Suprapubic skin (tissue), 4 donors: Measurements from ENCODE around the gene CELF4. TPM values are rescaled to one million over a fixed set of nuclear protein-coding genes. Genes with fewer than 3 reads are reported as not detected.

Experiments used
- DNase-seq, 2 donors: peaks; one replicate each; pipeline ENCODE4 v3.0.0-alpha.2; 2019; ENCODE audit warnings: low spot score in 2 of 2
- H3K27ac ChIP-seq: fragments of 200-600 bp; sonication (generic); one replicate; pipeline ENCODE4 v1.5.1; 2019
- H3K27me3 ChIP-seq: fragments of 200-600 bp; sonication (generic); one replicate; pipeline ENCODE4 v1.5.1; 2019
- H3K36me3 ChIP-seq: fragments of 200-600 bp; sonication (generic); one replicate; pipeline ENCODE4 v1.5.1; 2019
- H3K4me1 ChIP-seq: fragments of 200-600 bp; sonication (generic); one replicate; pipeline ENCODE4 v1.5.1; 2019
- H3K4me3 ChIP-seq: fragments of 200-600 bp; sonication (generic); one replicate; pipeline ENCODE4 v1.5.1; 2019; ENCODE audit warnings: mild to moderate bottlenecking
- H3K9me3 ChIP-seq: fragments of 200-600 bp; sonication (generic); one replicate; pipeline ENCODE4 v1.5.1; 2019
- EP300 ChIP-seq: sonication (generic); formaldehyde crosslinking; IDR thresholded peaks from one replicate; pipeline ENCODE4 v1.6.1; 2017; ENCODE audit warnings: antibody characterized with exemption
- POLR2A ChIP-seq, 2 donors: fragments of 450-650 bp; IDR thresholded peaks; one replicate each; pipeline ENCODE4 v1.6.1; 2017; ENCODE audit warnings: antibody characterized with exemption in 2 of 2, mild to moderate bottlenecking in 2 of 2, moderate library complexity in 2 of 2
- POLR2AphosphoS5 ChIP-seq, 3 donors: sonication (generic); formaldehyde crosslinking; IDR thresholded peaks; one replicate each; pipeline ENCODE4 v1.6.1; 2017; ENCODE audit warnings: antibody characterized with exemption in 3 of 3
- WGBS: methylation state at CpG from one replicate; pipeline ENCODE4 v1.1.5; 2018; 5-methylcytosine and 5-hydroxymethylcytosine counted together
- total RNA-seq, 4 donors: library from RNA; depleted of rRNA; stranded (reverse); fragments of >200 nt; gene quantifications; one replicate each; pipeline ENCODE4 v1.1.0, GENCODE V29; 2016
- TF ChIP-seq, protein P1 (sequence below), 2 donors: fragments of 200-600 bp in 1 of 2; fragments of 450-650 bp in 1 of 2; sonication (generic) in 1 of 2; IDR thresholded peaks; one replicate each; pipeline ENCODE4 v1.5.1; 2016 to 2019; ENCODE audit warnings: antibody characterized with exemption in 2 of 2, mild to moderate bottlenecking in 1 of 2, moderate library complexity in 1 of 2

CELF4 gene
- total RNA-seq, 4 donors from 2014 or later: not detected

DNA sequence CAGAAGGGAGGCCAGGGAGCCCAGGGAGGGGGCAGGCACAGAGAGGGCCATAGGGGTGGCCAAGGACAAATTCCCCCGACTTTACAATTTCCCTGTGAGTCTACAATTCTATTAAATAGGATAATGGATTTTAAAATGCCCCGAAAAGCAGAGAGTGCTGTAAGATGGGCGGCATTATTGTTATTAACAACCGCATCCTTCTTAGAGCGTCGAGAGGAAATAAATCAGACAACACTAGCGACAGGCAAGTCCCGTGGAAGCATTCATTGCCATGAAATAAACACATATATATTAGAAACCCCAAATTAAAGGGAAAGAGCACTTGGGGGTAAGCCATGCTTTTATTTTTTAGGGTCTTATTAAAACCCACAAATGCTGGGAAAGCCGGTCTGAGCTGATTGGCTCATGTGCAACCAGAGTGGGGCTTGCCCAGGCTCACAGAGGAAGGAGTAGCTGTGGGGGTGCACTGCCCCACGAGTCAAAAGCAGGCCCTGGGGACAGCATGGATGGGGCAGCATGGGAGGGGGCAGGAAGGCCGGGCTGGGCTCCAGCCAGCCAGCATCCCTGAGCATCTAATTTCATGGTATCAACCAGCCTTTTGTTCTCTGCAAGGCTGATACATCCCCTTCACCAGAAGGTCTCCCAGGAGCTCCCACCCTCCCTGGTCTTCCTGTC lies 187.1 kb downstream of the CELF4 start:
- WGBS: 84% methylated on average over 11 of the region's 11 CpGs
- no peak overlapping the region for H3K4me3 ChIP-seq
- no peaks in the 10 kb centered on the region for H3K9me3 ChIP-seq
- H3K27ac ChIP-seq: no peak overlapping the region
- no peak for TF ChIP-seq POLR2A (IDR thresholded peaks at IDR 0.05)
- TF ChIP-seq EP300: no peak
- no peak for TF ChIP-seq POLR2AphosphoS5 (IDR thresholded peaks at IDR 0.05)
- TF ChIP-seq, protein P1, sequence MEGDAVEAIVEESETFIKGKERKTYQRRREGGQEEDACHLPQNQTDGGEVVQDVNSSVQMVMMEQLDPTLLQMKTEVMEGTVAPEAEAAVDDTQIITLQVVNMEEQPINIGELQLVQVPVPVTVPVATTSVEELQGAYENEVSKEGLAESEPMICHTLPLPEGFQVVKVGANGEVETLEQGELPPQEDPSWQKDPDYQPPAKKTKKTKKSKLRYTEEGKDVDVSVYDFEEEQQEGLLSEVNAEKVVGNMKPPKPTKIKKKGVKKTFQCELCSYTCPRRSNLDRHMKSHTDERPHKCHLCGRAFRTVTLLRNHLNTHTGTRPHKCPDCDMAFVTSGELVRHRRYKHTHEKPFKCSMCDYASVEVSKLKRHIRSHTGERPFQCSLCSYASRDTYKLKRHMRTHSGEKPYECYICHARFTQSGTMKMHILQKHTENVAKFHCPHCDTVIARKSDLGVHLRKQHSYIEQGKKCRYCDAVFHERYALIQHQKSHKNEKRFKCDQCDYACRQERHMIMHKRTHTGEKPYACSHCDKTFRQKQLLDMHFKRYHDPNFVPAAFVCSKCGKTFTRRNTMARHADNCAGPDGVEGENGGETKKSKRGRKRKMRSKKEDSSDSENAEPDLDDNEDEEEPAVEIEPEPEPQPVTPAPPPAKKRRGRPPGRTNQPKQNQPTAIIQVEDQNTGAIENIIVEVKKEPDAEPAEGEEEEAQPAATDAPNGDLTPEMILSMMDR (IDR thresholded peaks at IDR 0.05): no peak
- H3K4me1 ChIP-seq: no peaks in the 10 kb centered on the region
- H3K36me3 ChIP-seq: no peaks in the 10 kb centered on the region
- H3K27me3 ChIP-seq: peaks cover 15% of the 10 kb centered on the region
- DNase-seq: no peak

DNA sequence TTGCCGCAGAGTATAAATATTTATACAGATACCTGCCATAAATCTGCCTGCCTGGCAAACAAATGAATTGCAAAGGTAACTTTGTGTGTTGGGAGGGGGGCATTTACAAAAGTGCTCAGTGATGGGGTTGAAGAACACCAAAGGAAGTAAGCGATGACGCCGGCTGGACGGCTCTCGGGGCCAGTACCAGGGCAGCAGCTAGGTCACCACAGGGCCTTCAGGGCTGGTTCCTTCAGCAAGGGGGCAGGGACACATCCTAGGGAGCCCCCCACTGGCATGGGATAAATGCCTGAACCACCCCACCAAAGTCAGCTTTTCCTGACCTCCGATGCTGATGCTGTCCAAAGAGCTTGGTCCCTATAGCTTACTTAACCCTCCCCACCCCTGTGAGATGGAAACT lies 190.4 kb downstream of the CELF4 start:
- Histone ChIP-seq H3K27ac (no peak overlapping the region), H3K27me3 (peaks cover 15% of the 10 kb centered on the region), H3K9me3 (no peaks in the 10 kb centered on the region), H3K4me3 (no peak overlapping the region), H3K4me1 (no peaks in the 10 kb centered on the region), H3K36me3 (no peaks in the 10 kb centered on the region)
- WGBS: 74% methylated on average over 7 of the region's 7 CpGs
- DNase-seq: no peak
- TF ChIP-seq POLR2A (IDR thresholded peaks at IDR 0.05): no peak
- TF ChIP-seq EP300: no peak
- no peak for TF ChIP-seq POLR2AphosphoS5 (IDR thresholded peaks at IDR 0.05)
- TF ChIP-seq, protein P1 (IDR thresholded peaks at IDR 0.05): no peak

DNA sequence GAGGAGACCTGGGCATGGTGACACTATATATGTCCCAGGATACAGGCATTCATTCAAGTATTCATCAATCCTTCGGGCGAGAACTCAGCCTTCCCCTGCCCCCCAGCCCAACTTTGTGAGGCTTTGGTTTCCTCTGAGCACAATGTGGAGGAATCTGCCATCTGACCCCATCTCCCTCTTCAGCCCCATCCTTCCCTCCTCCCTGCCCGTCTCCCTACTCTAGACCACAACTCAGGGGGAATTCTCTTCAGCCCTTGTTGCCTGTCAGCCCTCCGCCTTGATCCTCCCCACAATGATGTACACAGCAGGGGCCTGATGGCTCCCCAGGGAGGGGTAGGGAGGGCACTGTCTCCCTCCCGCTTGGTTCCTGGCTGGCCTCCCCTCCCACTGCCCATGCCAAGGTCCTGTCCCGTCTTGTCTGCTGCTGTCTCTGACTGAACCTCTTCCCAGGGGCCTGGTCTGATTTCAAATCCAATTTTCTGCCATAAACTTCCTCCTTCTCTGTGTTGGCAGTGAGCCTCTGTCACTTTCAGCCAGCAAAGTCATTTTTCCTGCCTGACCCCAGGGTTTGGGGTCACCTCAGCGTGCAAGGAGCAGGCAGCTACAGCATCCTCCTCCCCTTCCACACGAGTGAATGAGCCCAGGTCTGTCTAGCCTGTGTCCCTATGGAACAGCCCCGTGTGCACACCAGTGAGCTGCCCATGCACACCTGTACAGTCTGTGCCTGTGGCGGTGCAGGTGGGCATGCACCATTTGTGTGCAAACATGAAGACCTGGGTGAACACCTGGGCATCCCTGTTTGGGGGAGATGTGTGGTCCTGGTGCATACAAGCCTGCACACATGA lies 197.3 kb downstream of the CELF4 start:
- WGBS: 36% methylated on average over 10 of the region's 10 CpGs
- Histone ChIP-seq H3K4me1 (peaks cover 9% of the 10 kb centered on the region), H3K4me3 (no peak overlapping the region), H3K9me3 (no peaks in the 10 kb centered on the region), H3K27me3 (peaks cover 15% of the 10 kb centered on the region), H3K36me3 (no peaks in the 10 kb centered on the region), H3K27ac (no peak overlapping the region)
- TF ChIP-seq POLR2A (IDR thresholded peaks at IDR 0.05) (no peak), POLR2AphosphoS5 (IDR thresholded peaks at IDR 0.05) (no peak), EP300 (no peak)
- TF ChIP-seq, protein P1 (IDR thresholded peaks at IDR 0.05): no peak
- DNase-seq: no peak

DNA sequence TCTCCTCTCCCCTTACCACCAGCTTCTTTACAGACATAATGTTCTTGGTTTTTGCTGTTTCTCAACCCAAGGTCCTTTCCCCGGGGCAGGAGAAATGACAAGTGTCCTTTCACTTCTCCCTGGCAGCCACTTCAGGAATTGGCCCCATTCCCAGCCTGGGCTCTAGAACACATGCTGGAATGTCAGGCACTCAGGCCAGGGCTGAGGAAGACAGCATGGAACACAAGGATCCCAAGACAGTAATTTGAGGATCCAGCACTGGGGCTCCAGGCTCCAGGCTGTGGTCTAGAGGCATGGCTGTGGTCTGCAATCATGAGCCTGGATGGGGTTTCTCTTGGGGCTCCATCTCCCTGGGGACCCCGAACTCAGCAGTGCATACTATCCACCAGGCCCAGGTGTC lies 201.4 kb downstream of the CELF4 start:
- Histone ChIP-seq H3K4me1 (peaks cover 32% of the 10 kb centered on the region), H3K9me3 (no peaks in the 10 kb centered on the region), H3K27me3 (peaks cover 23% of the 10 kb centered on the region), H3K4me3 (no peak overlapping the region), H3K36me3 (no peaks in the 10 kb centered on the region), H3K27ac (no peak overlapping the region)
- no peak for DNase-seq
- 67% methylated on average over 2 of the region's 2 CpGs for WGBS
- TF ChIP-seq EP300: no peak
- no peak for TF ChIP-seq POLR2A (IDR thresholded peaks at IDR 0.05)
- no peak for TF ChIP-seq POLR2AphosphoS5 (IDR thresholded peaks at IDR 0.05)
- TF ChIP-seq, protein P1 (IDR thresholded peaks at IDR 0.05): no peak

DNA sequence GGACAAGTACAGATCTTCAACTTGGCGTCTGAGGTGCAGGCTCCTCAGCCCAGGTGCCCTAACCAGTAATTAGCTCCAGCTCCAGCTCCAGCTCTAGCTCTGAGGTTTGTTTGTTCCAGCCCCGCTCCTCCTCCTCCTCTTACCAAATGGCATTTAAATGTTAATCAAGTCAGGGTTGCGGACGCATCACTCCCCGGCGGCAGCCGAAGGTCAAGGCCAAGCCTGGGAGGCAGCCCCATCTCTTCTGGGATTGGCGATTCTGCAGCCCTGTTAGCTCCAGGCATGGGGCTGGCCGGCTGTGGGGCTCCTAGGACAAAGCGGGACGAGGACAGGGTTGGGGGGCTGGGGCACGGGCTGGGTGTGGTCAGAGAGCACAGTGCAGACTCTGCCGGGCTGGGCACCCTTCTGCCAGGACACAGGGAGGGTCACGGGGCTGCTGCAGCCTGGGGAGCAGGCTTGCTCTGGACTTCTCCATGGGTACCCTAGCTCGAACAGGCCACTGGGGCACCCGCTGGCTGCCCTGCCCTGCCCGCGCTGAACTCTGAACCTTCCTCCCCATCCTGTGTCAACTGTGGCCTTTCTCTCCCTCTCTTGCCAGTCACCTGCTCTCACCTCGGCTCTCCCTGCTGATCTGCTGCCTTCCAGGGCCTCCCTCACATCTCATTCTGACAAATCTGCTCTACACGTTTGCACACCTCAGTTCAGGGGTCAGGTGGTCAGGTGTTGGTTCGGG lies 203.3 kb downstream of the CELF4 start:
- Histone ChIP-seq H3K4me1 (peaks cover 23% of the 10 kb centered on the region), H3K36me3 (no peaks in the 10 kb centered on the region), H3K9me3 (no peaks in the 10 kb centered on the region), H3K27ac (no peak overlapping the region), H3K27me3 (peaks cover 13% of the 10 kb centered on the region), H3K4me3 (no peak overlapping the region)
- WGBS: 44% methylated on average over 14 of the region's 21 CpGs
- no peak for DNase-seq
- TF ChIP-seq EP300: no peak
- no peak for TF ChIP-seq POLR2A (IDR thresholded peaks at IDR 0.05)
- TF ChIP-seq, protein P1 (IDR thresholded peaks at IDR 0.05): no peak
- TF ChIP-seq POLR2AphosphoS5 (IDR thresholded peaks at IDR 0.05): no peak
